Suprapubic skin (tissue), 3 donors: ENCODE measurements around the gene SLC35A5.

Experiments used
- CTCF ChIP-seq, 2 donors: fragments of 200-600 bp in 1 of 2; fragments of 450-650 bp in 1 of 2; sonication (generic) in 1 of 2; IDR thresholded peaks; one replicate each; pipeline ENCODE4 v1.5.1; 2016 to 2019; ENCODE audit warnings: antibody characterized with exemption in 2 of 2, mild to moderate bottlenecking in 1 of 2, moderate library complexity in 1 of 2
- EP300 ChIP-seq: sonication (generic); formaldehyde crosslinking; IDR thresholded peaks from one replicate; pipeline ENCODE4 v1.6.1; 2017; ENCODE audit warnings: antibody characterized with exemption

GRCh38 chr3:112514527-112515128, 47.2 kb upstream of the SLC35A5 start:
- TF ChIP-seq EP300 (no peak), CTCF (IDR thresholded peaks at IDR 0.05) (no peak)
